ENCODE data around the gene PTGR3.

The PTGR3 gene

GRCh38 chr18:75164479-75164878, 44.5 kb downstream of the PTGR3 start:
- TF ChIP-seq ESRRG (CRISPR knock-in tag; IDR thresholded peaks at IDR 0.05) (no peak), ARNTL (CRISPR knock-in tag; IDR thresholded peaks at IDR 0.05; ENCODE audit: borderline replicate concordance, low read depth) (no peak), GLIS3 (CRISPR knock-in tag; IDR thresholded peaks at IDR 0.05) (no peak), ZNF8 (CRISPR knock-in tag; IDR thresholded peaks at IDR 0.05) (no peak), BACH2 (CRISPR knock-in tag; IDR thresholded peaks at IDR 0.05; ENCODE audit: borderline replicate concordance) (no peak), ZFP30 (CRISPR knock-in tag; IDR thresholded peaks at IDR 0.05) (no peak), TOX (CRISPR knock-in tag; IDR thresholded peaks at IDR 0.05; ENCODE audit: borderline replicate concordance) (no peak), RARB (CRISPR knock-in tag; IDR thresholded peaks at IDR 0.05) (no peak), ZNF70 (CRISPR knock-in tag; IDR thresholded peaks at IDR 0.05) (no peak), CREB5 (CRISPR knock-in tag; IDR thresholded peaks at IDR 0.05; ENCODE audit: low read depth) (no peak), SNAI2 (CRISPR knock-in tag; IDR thresholded peaks at IDR 0.05) (no peak)
- no peak for ATAC-seq

- TF ChIP-seq ISL1 (CRISPR knock-in tag; IDR thresholded peaks at IDR 0.05) (no peak), ARNTL (CRISPR knock-in tag; IDR thresholded peaks at IDR 0.05; ENCODE audit: borderline replicate concordance, low read depth) (no peak), PATZ1 (CRISPR knock-in tag; IDR thresholded peaks at IDR 0.05; ENCODE audit: borderline replicate concordance) (no peak), ZNF70 (CRISPR knock-in tag; IDR thresholded peaks at IDR 0.05) (no peak), ZFP30 (CRISPR knock-in tag; IDR thresholded peaks at IDR 0.05) (no peak), BACH2 (CRISPR knock-in tag; IDR thresholded peaks at IDR 0.05; ENCODE audit: borderline replicate concordance) (no peak), TCF4 (CRISPR knock-in tag; IDR thresholded peaks at IDR 0.05; ENCODE audit: borderline replicate concordance) (no peak), CREB5 (CRISPR knock-in tag; IDR thresholded peaks at IDR 0.05; ENCODE audit: low read depth) (no peak), ZFP3 (CRISPR knock-in tag; IDR thresholded peaks at IDR 0.05) (no peak), ZC3H10 (CRISPR knock-in tag; IDR thresholded peaks at IDR 0.05) (no peak), CSRNP3 (CRISPR knock-in tag; IDR thresholded peaks at IDR 0.05) (no peak), ZNF8 (CRISPR knock-in tag; IDR thresholded peaks at IDR 0.05) (no peak), TOX (CRISPR knock-in tag; IDR thresholded peaks at IDR 0.05; ENCODE audit: borderline replicate concordance) (no peak), SNAI2 (CRISPR knock-in tag; IDR thresholded peaks at IDR 0.05) (no peak), POU6F1 (CRISPR knock-in tag; IDR thresholded peaks at IDR 0.05; ENCODE audit: borderline replicate concordance, low read depth) (no peak), TSHZ2 (CRISPR knock-in tag; IDR thresholded peaks at IDR 0.05) (no peak), GLIS3 (CRISPR knock-in tag; IDR thresholded peaks at IDR 0.05) (no peak), PPARA (CRISPR knock-in tag; IDR thresholded peaks at IDR 0.05; ENCODE audit: borderline replicate concordance) (no peak), OSR1 (CRISPR knock-in tag; IDR thresholded peaks at IDR 0.05) (no peak)
- ATAC-seq: no peak
These were observed 45.2 kb downstream of the PTGR3 start for GRCh38 chr18:75163736-75164135.

Measured in SK-N-SH treated with all-trans-retinoic acid at 6 μM for 48 hours (cell line).